Mesendoderm (in vitro differentiated cells): ENCODE results near the gene YJEFN3.

ENCODE experiments used
- DNase-seq: peaks from one replicate; pipeline ENCODE4 v3.0.0; 2013
- H2AK5ac ChIP-seq: 2 replicates; pipeline ENCODE4 v1.6.1; 2013; ENCODE audit warnings: low read length, inconsistent platforms
- H2BK120ac ChIP-seq: 2 replicates; pipeline ENCODE4 v1.6.1; 2013; ENCODE audit warnings: low read depth, mild to moderate bottlenecking, low read length, moderate library complexity, mixed read lengths
- H2BK15ac ChIP-seq: replicated peaks from 2 replicates; pipeline ENCODE4 v1.6.1; 2013; ENCODE audit warnings: low read depth, mild to moderate bottlenecking, moderate library complexity
- H2BK5ac ChIP-seq: 2 replicates; pipeline ENCODE4 v1.6.1; 2013; ENCODE audit warnings: low read length, inconsistent platforms
- H3K18ac ChIP-seq: 2 replicates; pipeline ENCODE4 v1.6.1; 2013; ENCODE audit warnings: mild to moderate bottlenecking, low read length, mixed read lengths
- H3K23ac ChIP-seq: one replicate; pipeline ENCODE4 v1.6.1; 2013; ENCODE audit warnings: low read length
- H3K27ac ChIP-seq: 2 replicates; pipeline ENCODE4 v1.5.1; 2013; ENCODE audit warnings: low read depth, mild to moderate bottlenecking, inconsistent platforms, low read length, moderate library complexity
- H3K27me3 ChIP-seq: 2 replicates; pipeline ENCODE4 v1.6.1; 2013; ENCODE audit warnings: low read length, control low read depth, mild to moderate bottlenecking, inconsistent platforms; ENCODE audit not compliant: insufficient read depth, poor library complexity
- H3K36me3 ChIP-seq: 2 replicates; pipeline ENCODE4 v1.6.1; 2013; ENCODE audit warnings: low read length, inconsistent platforms; ENCODE audit not compliant: control insufficient read depth, insufficient read depth
- H3K4ac ChIP-seq: one replicate; pipeline ENCODE4 v1.6.1; 2013; ENCODE audit warnings: low read depth, mild to moderate bottlenecking, low read length, moderate library complexity
- H3K4me1 ChIP-seq: 2 replicates; pipeline ENCODE4 v1.6.1; 2013; ENCODE audit warnings: low read depth, low read length, inconsistent platforms; ENCODE audit not compliant: control insufficient read depth
- H3K4me2 ChIP-seq: 2 replicates; pipeline ENCODE4 v1.6.1; 2013; ENCODE audit warnings: low read length
- H3K4me3 ChIP-seq: 2 replicates; pipeline ENCODE4 v1.5.1; 2013; ENCODE audit warnings: mild to moderate bottlenecking, low read length
- H3K56ac ChIP-seq: one replicate; pipeline ENCODE4 v1.6.1; 2013; ENCODE audit warnings: low read length
- H3K79me1 ChIP-seq: 2 replicates; pipeline ENCODE4 v1.6.1; 2013; ENCODE audit warnings: low read length, inconsistent platforms
- H3K79me2 ChIP-seq: 2 replicates; pipeline ENCODE4 v1.6.1; 2013; ENCODE audit warnings: mild to moderate bottlenecking, low read length; ENCODE audit not compliant: control insufficient read depth, insufficient read depth
- H3K9ac ChIP-seq: 2 replicates; pipeline ENCODE4 v1.6.1; 2013; ENCODE audit warnings: low read length, inconsistent platforms
- H4K5ac ChIP-seq: one replicate; pipeline ENCODE4 v1.6.1; 2013; ENCODE audit warnings: low read length
- H4K8ac ChIP-seq: one replicate; pipeline ENCODE4 v1.6.1; 2013; ENCODE audit warnings: low read depth, mild to moderate bottlenecking, control low read depth, low read length, moderate library complexity
- WGBS: extraction: QIAGEN DNeasy Blood & Tissue Kit; methylation state at CpG from one replicate; pipeline ENCODE4 v1.1.7; 2013; ENCODE audit warnings: low lambda C conversion rate, missing lambda C conversion rate; ENCODE audit not compliant: insufficient coverage; ENCODE audit errors: extremely low coverage; 5-methylcytosine and 5-hydroxymethylcytosine counted together

Gene YJEFN3

GRCh38 chr19:19563348-19563848 is 34.7 kb downstream of the YJEFN3 start:
- WGBS, result no CpG with 5 or more reads among the region's 17 CpGs
- no peak for DNase-seq
- Histone ChIP-seq H3K36me3 (no peaks in the 10 kb centered on the region), H3K4ac (no peak overlapping the region), H4K5ac (no peak overlapping the region), H4K8ac (no peak overlapping the region), H3K9ac (no peak overlapping the region), H3K27ac (no peak overlapping the region), H3K56ac (no peak overlapping the region), H2AK5ac (no peak overlapping the region), H3K79me1 (no peaks in the 10 kb centered on the region), H2BK120ac (no peak overlapping the region), H2BK5ac (no peak overlapping the region), H3K4me2 (no peak overlapping the region), H3K4me3 (no peak overlapping the region), H2BK15ac (no peak overlapping the region), H3K4me1 (no peaks in the 10 kb centered on the region), H3K27me3 (no peaks in the 10 kb centered on the region), H3K79me2 (no peaks in the 10 kb centered on the region), H3K23ac (no peak overlapping the region), H3K18ac (no peak overlapping the region)

GRCh38 chr19:19566306-19566705 is 37.6 kb downstream of the YJEFN3 start:
- no CpG with 5 or more reads among the region's 7 CpGs for WGBS
- Histone ChIP-seq H3K27me3 (no peaks in the 10 kb centered on the region), H3K4ac (no peak overlapping the region), H3K4me2 (no peak overlapping the region), H3K4me1 (no peaks in the 10 kb centered on the region), H3K79me2 (no peaks in the 10 kb centered on the region), H3K56ac (no peak overlapping the region), H2AK5ac (no peak overlapping the region), H2BK120ac (no peak overlapping the region), H3K36me3 (no peaks in the 10 kb centered on the region), H3K4me3 (no peak overlapping the region), H3K9ac (no peak overlapping the region), H2BK5ac (no peak overlapping the region), H3K18ac (no peak overlapping the region), H4K5ac (no peak overlapping the region), H4K8ac (no peak overlapping the region), H2BK15ac (no peak overlapping the region), H3K79me1 (no peaks in the 10 kb centered on the region), H3K23ac (no peak overlapping the region), H3K27ac (no peak overlapping the region)
- DNase-seq, result no peak

GRCh38 chr19:19567391-19567790 is 38.7 kb downstream of the YJEFN3 start:
- no peak overlapping the region for H3K18ac ChIP-seq
- no peak overlapping the region for H2BK15ac ChIP-seq
- no peak overlapping the region for H3K4ac ChIP-seq
- no peak for DNase-seq
- H3K27ac ChIP-seq, result no peak overlapping the region
- no peak overlapping the region for H4K5ac ChIP-seq
- no peak overlapping the region for H3K4me3 ChIP-seq
- H3K36me3 ChIP-seq, result no peaks in the 10 kb centered on the region
- H4K8ac ChIP-seq, result no peak overlapping the region
- H2AK5ac ChIP-seq, result no peak overlapping the region
- no peak overlapping the region for H2BK120ac ChIP-seq
- H3K27me3 ChIP-seq, result no peaks in the 10 kb centered on the region
- H3K9ac ChIP-seq, result no peak overlapping the region
- no peak overlapping the region for H3K56ac ChIP-seq
- H2BK5ac ChIP-seq, result no peak overlapping the region
- H3K79me2 ChIP-seq, result no peaks in the 10 kb centered on the region
- no peaks in the 10 kb centered on the region for H3K79me1 ChIP-seq
- no CpG with 5 or more reads among the region's 3 CpGs for WGBS
- H3K23ac ChIP-seq, result no peak overlapping the region
- H3K4me1 ChIP-seq, result no peaks in the 10 kb centered on the region
- no peak overlapping the region for H3K4me2 ChIP-seq

DNA sequence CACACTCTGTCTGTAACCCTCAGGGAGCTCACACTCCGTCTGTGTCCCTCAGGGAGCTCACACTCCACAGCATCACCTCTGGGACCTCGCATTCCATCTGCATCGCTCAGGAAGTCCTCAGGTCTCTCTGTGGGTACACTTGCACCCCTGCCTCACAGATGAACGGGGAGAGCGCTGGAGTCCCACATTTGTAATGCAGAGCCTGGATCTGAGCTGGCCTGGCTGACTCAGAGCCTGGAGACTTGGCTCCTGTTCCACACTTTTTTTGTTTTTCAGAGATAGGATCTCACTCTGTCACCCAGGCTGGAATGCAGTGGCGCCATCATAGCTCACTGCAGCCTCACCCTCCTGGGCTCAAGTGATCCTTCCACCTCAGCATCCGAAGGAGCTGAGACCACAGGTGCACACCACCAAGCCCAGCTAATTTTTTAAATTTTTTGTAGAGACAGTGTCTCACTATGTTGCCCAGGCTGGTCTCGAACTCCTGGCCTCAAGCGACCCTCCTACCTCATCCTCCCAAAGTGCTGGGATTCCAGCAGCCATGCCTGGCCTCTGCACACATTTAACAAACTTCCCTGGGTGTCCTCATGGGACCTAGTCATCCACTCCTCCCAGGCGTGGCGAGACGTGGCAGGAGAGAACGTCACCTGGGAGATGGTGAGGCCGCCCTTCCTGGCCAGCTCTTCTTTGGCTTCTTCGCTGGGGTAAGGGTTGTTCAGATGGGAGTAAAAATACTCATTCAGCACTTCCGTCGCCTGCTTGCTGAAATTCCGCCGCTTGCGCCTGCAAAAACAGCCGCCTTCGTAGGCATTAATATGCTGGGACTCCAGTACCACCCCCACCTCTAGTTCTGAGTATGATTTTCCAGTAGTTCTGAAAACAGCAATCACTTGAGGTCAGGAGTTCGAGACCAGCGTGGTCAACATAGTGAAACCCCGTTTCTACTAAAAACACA is 40.4 kb downstream of the YJEFN3 start:
- Histone ChIP-seq H2BK120ac (no peak overlapping the region), H2AK5ac (no peak overlapping the region), H4K5ac (no peak overlapping the region), H3K4ac (no peak overlapping the region), H3K23ac (no peak overlapping the region), H3K4me2 (no peak overlapping the region), H3K4me1 (no peaks in the 10 kb centered on the region), H3K56ac (no peak overlapping the region), H3K79me2 (no peaks in the 10 kb centered on the region), H2BK15ac (no peak overlapping the region), H3K9ac (no peak overlapping the region), H3K27ac (no peak overlapping the region), H3K79me1 (no peaks in the 10 kb centered on the region), H3K27me3 (no peaks in the 10 kb centered on the region), H3K36me3 (no peaks in the 10 kb centered on the region), H3K18ac (no peak overlapping the region), H2BK5ac (no peak overlapping the region), H3K4me3 (no peak overlapping the region), H4K8ac (no peak overlapping the region)
- no CpG with 5 or more reads among the region's 25 CpGs for WGBS
- no peak for DNase-seq

GRCh38 chr19:19570571-19570970 is 41.9 kb downstream of the YJEFN3 start:
- no peak overlapping the region for H2AK5ac ChIP-seq
- H3K27ac ChIP-seq, result no peak overlapping the region
- H3K9ac ChIP-seq, result no peak overlapping the region
- no peak for DNase-seq
- H2BK15ac ChIP-seq, result no peak overlapping the region
- H3K56ac ChIP-seq, result no peak overlapping the region
- no peak overlapping the region for H2BK5ac ChIP-seq
- H4K5ac ChIP-seq, result no peak overlapping the region
- H3K79me1 ChIP-seq, result no peaks in the 10 kb centered on the region
- H3K36me3 ChIP-seq, result no peaks in the 10 kb centered on the region
- no peak overlapping the region for H3K23ac ChIP-seq
- H3K4ac ChIP-seq, result no peak overlapping the region
- H2BK120ac ChIP-seq, result no peak overlapping the region
- no peaks in the 10 kb centered on the region for H3K27me3 ChIP-seq
- no peak overlapping the region for H3K4me3 ChIP-seq
- H4K8ac ChIP-seq, result no peak overlapping the region
- H3K18ac ChIP-seq, result no peak overlapping the region
- H3K4me2 ChIP-seq, result no peak overlapping the region
- WGBS, result no CpG with 5 or more reads among the region's 10 CpGs
- H3K4me1 ChIP-seq, result no peaks in the 10 kb centered on the region
- no peaks in the 10 kb centered on the region for H3K79me2 ChIP-seq
